ENCODE data around the gene HSPB6. TPM values are rescaled to one million over a fixed set of nuclear protein-coding genes. Genes with fewer than 3 reads are reported as not detected.
A peak's percentile ranks its signal among the peaks of the same experiment; 100 is the strongest.

The HSPB6 gene, protein sequence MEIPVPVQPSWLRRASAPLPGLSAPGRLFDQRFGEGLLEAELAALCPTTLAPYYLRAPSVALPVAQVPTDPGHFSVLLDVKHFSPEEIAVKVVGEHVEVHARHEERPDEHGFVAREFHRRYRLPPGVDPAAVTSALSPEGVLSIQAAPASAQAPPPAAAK
- 0.37 and 0.64 TPM in 2 replicates for total RNA-seq
- long read RNA-seq = 0 reads

DNA sequence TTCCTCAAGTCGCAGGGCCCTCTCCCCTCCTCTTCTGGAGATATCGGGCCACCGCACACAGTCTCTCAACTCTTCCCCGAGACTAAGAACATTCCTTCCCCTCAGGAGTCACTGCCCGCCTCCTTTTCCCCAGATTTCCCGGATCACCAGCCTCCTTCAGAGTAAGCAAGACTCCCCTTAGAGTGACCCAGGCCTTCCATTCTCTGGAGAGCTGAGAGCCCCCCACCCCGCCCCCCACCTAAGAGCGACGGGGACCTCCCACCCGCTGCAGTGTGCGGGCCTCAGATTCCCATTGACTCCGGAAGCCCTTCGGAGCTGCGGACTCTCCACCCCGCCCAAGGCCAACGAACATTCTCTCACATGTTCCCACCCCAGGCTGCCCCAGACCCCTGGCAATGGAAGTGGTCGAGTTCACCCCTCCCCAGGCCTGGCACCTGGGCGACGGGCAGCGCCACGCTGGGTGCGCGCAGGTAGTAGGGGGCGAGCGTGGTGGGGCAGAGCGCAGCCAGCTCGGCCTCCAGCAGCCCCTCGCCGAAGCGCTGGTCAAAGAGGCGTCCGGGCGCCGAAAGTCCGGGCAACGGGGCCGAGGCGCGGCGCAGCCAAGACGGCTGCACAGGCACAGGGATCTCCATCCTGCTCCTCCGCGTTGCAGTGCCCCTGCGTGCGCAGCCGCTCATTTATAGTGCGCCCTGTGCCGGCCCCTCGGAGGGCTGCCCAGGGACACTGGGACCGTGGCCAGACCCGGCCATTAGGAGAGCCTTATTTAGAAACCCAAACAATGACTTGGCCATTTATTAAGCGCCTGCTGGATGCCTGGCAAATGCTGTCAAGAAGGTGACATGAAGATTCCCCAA is at the start of gene HSPB6:
Gene HSPB6 (minus strand): TSS at position 653 of the 854 bp plus-strand sequence. CDS start 21 bp downstream, at position 632.
- no peaks in the 10 kb centered on the region for H3K36me3 Mint-ChIP-seq (ENCODE audit: low read depth)
- TF ChIP-seq, protein P1, sequence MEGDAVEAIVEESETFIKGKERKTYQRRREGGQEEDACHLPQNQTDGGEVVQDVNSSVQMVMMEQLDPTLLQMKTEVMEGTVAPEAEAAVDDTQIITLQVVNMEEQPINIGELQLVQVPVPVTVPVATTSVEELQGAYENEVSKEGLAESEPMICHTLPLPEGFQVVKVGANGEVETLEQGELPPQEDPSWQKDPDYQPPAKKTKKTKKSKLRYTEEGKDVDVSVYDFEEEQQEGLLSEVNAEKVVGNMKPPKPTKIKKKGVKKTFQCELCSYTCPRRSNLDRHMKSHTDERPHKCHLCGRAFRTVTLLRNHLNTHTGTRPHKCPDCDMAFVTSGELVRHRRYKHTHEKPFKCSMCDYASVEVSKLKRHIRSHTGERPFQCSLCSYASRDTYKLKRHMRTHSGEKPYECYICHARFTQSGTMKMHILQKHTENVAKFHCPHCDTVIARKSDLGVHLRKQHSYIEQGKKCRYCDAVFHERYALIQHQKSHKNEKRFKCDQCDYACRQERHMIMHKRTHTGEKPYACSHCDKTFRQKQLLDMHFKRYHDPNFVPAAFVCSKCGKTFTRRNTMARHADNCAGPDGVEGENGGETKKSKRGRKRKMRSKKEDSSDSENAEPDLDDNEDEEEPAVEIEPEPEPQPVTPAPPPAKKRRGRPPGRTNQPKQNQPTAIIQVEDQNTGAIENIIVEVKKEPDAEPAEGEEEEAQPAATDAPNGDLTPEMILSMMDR (conservative IDR thresholded peaks at IDR 0.05) = no peak
- H3K4me3 Mint-ChIP-seq = peak within 1 kb of the TSS; percentile 97
- H3K4me1 Mint-ChIP-seq = peaks cover 25% of the 10 kb centered on the region
- H3K27ac Mint-ChIP-seq (ENCODE audit: unreplicated experiment) = peak within 1 kb of the TSS; percentile 90
- H3K9me3 Mint-ChIP-seq = no peaks in the 10 kb centered on the region
- peaks cover 2% of the 10 kb centered on the region for H3K27me3 Mint-ChIP-seq (ENCODE audit: low read depth)
- no peak for DNase-seq (ENCODE audit: low read depth, low spot score)

DNA sequence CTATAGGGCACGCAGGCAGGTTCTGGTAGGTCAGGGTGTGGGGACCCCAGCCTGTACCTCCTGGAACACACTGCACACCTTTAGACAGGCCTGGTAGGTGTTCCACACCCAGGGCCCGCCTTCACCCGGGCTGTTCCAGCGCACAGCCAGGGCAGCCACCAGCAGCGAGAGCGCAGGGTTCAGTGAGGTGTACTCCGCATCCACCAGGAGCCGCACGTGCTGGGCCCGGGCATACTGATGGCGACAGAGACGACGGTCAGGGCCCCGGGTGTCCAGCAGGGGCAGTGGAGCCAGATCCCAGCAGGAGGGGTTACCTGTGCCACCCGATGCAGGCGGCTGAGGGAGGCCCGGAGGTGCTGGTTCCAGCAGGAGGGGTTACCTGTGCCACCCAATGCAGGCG is 49.8 kb upstream of the HSPB6 start:
- Mint-ChIP-seq H3K27me3 (ENCODE audit: low read depth) (peaks cover 45% of the 10 kb centered on the region), H3K27ac (ENCODE audit: unreplicated experiment) (no peak overlapping the region), H3K9me3 (no peaks in the 10 kb centered on the region), H3K4me1 (no peaks in the 10 kb centered on the region), H3K4me3 (no peak overlapping the region), H3K36me3 (ENCODE audit: low read depth) (no peaks in the 10 kb centered on the region)
- TF ChIP-seq, protein P1 (conservative IDR thresholded peaks at IDR 0.05) = no peak
- DNase-seq (ENCODE audit: low read depth, low spot score) = no peak

DNA sequence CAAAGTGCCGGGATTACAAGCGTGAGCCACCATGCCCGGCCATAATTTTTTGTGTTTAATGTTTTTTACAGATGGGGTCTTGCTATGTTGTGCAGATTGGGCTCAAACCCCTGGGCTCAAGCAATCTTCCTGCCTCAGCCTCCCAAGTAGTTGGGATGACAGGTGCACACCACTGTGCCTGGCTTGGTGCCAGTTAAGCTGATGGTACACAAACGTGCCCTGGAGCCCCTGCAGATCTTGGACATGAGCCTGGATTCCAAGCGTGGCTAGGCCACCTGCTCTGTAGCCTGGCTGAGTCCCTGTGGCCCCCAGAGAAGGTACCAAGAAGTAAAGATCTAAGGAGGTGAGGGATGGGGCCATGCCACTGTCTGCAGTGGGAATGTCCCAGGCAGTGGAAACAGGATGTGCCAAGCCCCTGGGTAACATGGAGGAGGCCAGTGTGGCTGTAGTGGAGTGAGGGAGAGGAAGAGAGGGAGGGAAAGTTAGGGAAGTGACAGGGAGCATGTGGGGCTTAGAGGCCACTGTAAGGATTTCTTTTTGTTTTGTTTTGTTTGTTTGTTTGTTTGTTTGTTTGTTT is 48.8 kb upstream of the HSPB6 start:
- Mint-ChIP-seq H3K27ac (ENCODE audit: unreplicated experiment) (no peak overlapping the region), H3K4me1 (no peaks in the 10 kb centered on the region), H3K9me3 (no peaks in the 10 kb centered on the region), H3K27me3 (ENCODE audit: low read depth) (peaks cover 42% of the 10 kb centered on the region), H3K4me3 (no peak overlapping the region), H3K36me3 (ENCODE audit: low read depth) (no peaks in the 10 kb centered on the region)
- DNase-seq (ENCODE audit: low read depth, low spot score) = no peak
- TF ChIP-seq, protein P1 (conservative IDR thresholded peaks at IDR 0.05) = no peak

DNA sequence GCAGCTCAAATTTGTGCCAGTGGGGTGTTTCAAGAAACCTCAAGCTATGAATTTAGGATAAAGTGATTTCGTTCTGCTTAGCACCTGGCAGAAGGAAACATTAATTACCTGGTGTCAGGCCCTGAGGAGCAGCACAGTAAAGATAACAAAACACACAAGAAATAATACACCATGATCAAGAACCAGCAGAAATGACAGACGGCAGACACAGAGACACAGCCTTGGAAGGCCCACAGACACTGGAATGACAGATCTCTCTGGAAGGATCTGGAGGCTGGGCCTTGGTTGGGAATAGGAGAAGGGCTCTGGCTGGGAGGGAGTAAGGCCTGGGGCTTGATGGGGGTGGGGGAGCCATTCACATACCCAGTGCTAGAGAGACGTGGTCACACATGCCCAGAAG is 45.0 kb upstream of the HSPB6 start:
- Mint-ChIP-seq H3K4me1 (no peaks in the 10 kb centered on the region), H3K36me3 (ENCODE audit: low read depth) (no peaks in the 10 kb centered on the region), H3K4me3 (no peak overlapping the region), H3K9me3 (no peaks in the 10 kb centered on the region), H3K27ac (ENCODE audit: unreplicated experiment) (no peak overlapping the region), H3K27me3 (ENCODE audit: low read depth) (peaks cover 46% of the 10 kb centered on the region)
- DNase-seq (ENCODE audit: low read depth, low spot score) = no peak
- TF ChIP-seq, protein P1 (conservative IDR thresholded peaks at IDR 0.05) = no peak

DNA sequence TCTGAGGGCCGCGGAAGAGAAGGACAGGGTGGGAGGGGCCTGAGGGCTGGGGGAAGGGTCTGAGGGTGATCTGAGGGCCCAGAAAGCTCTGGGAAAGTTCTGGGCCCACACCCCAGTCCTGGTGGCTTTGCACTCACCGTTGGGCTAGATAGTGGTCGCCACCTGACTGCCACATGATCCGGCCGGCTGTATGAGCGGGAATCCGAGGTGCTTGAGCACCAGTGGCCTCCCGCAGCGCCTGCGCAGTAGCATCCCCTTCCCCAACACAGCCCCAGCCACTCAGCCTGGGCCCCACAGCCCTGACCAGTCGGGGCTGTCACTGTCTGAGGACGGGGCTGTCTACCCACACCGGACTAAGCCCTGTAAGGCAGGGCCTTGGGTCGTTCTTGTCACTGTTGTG is 40.8 kb upstream of the HSPB6 start:
- peaks cover 49% of the 10 kb centered on the region for H3K27me3 Mint-ChIP-seq (ENCODE audit: low read depth)
- no peaks in the 10 kb centered on the region for H3K36me3 Mint-ChIP-seq (ENCODE audit: low read depth)
- TF ChIP-seq, protein P1 (conservative IDR thresholded peaks at IDR 0.05) = no peak
- H3K9me3 Mint-ChIP-seq = no peaks in the 10 kb centered on the region
- DNase-seq (ENCODE audit: low read depth, low spot score) = no peak
- H3K27ac Mint-ChIP-seq (ENCODE audit: unreplicated experiment) = no peak overlapping the region
- H3K4me3 Mint-ChIP-seq = no peak overlapping the region
- no peaks in the 10 kb centered on the region for H3K4me1 Mint-ChIP-seq
